Suprapubic skin (tissue), 4 donors: Measurements from ENCODE around the gene SEMA6C.

Experiments
- CTCF ChIP-seq, 2 donors: fragments of 200-600 bp in 1 of 2; fragments of 450-650 bp in 1 of 2; sonication (generic) in 1 of 2; IDR thresholded peaks; one replicate each; pipeline ENCODE4 v1.5.1; 2016 to 2019; ENCODE audit warnings: antibody characterized with exemption in 2 of 2, mild to moderate bottlenecking in 1 of 2, moderate library complexity in 1 of 2
- POLR2A ChIP-seq, 2 donors: fragments of 450-650 bp; IDR thresholded peaks; one replicate each; pipeline ENCODE4 v1.6.1; 2017; ENCODE audit warnings: antibody characterized with exemption in 2 of 2, mild to moderate bottlenecking in 2 of 2, moderate library complexity in 2 of 2
- POLR2AphosphoS5 ChIP-seq, 3 donors: sonication (generic); formaldehyde crosslinking; IDR thresholded peaks; one replicate each; pipeline ENCODE4 v1.6.1; 2017; ENCODE audit warnings: antibody characterized with exemption in 3 of 3

DNA sequence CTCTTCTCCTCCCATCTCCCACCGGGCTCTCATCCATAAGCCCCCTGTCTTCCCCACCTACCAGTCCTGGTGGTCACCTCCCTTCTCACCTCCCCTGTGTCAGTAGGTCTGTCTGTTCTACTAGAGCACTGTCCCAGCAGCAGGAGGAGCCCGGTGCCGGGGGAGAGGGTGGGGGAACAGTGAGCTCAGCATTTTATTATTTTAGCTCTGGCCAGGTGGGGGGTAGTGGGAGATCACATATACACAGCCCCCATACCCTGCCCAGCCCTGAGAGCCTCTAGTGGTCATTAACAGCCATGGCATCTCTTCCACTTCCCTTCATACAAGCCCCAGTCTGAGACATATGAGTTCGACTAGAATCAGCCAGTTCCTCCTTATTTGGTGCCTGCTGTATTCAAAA lies 29.4 kb upstream of the SEMA6C start, which contains the start of gene TMOD4:
- TF ChIP-seq POLR2AphosphoS5 (IDR thresholded peaks at IDR 0.05): no peak
- peak in 1 of 2 donors; percentile 45 for TF ChIP-seq CTCF (IDR thresholded peaks at IDR 0.05)
- no peak for TF ChIP-seq POLR2A (IDR thresholded peaks at IDR 0.05)
